Chondrocyte (in vitro differentiated cells): ENCODE data around the gene DTWD2. TPM values are rescaled to one million over a fixed set of nuclear protein-coding genes. Genes with fewer than 3 reads are reported as not detected.
"Not testable (repeated sequence)": the region's sequence is repeated elsewhere in the genome, so short reads cannot be mapped to it uniquely, and the experiment has no call there.

Experiments
- DNase-seq: peaks from one replicate; pipeline ENCODE4 v3.0.0; 2021; ENCODE audit warnings: mixed read lengths, low spot score
- H3K27ac Mint-ChIP-seq: one replicate; pipeline ENCODE4 v1.8.0; 2021; ENCODE audit warnings: mild to moderate bottlenecking, moderate library complexity, mixed read lengths; ENCODE audit not compliant: unreplicated experiment
- H3K27me3 Mint-ChIP-seq: 2 replicates; pipeline ENCODE4 v1.8.0; 2021; ENCODE audit warnings: low read depth, mixed read lengths
- H3K36me3 Mint-ChIP-seq: 2 replicates; pipeline ENCODE4 v1.8.0; 2021; ENCODE audit warnings: low read depth, mixed read lengths
- H3K4me1 Mint-ChIP-seq: 2 replicates; pipeline ENCODE4 v1.8.0; 2021; ENCODE audit warnings: low read depth, mild to moderate bottlenecking, mixed read lengths
- H3K4me3 Mint-ChIP-seq: one replicate; pipeline ENCODE4 v1.8.0; 2021; ENCODE audit warnings: mild to moderate bottlenecking, moderate library complexity, mixed read lengths; ENCODE audit not compliant: unreplicated experiment
- H3K9me3 Mint-ChIP-seq: 2 replicates; pipeline ENCODE4 v1.8.0; 2021; ENCODE audit warnings: low read depth, mixed read lengths
- CTCF ChIP-seq: fragments of 200-600 bp; sonication (generic); IDR thresholded peaks from 2 replicates; pipeline ENCODE4 v1.5.0; 2021; ENCODE audit warnings: antibody characterized with exemption, mild to moderate bottlenecking, moderate library complexity
- total RNA-seq: library from RNA; stranded (reverse); gene quantifications from 3 replicates; pipeline ENCODE4 v1.2.1, GENCODE V29; 2021

The DTWD2 gene
- total RNA-seq, 1 donor from 2014 or later, result 7.9 TPM

- TF ChIP-seq CTCF, result no peak
- H3K27ac Mint-ChIP-seq, result no peak overlapping the region
- H3K9me3 Mint-ChIP-seq, result no peaks in the 10 kb centered on the region
- H3K36me3 Mint-ChIP-seq, result peaks cover 3% of the 10 kb centered on the region
- peaks cover 11% of the 10 kb centered on the region for H3K4me1 Mint-ChIP-seq
- DNase-seq, result no peak
- no peak overlapping the region for H3K4me3 Mint-ChIP-seq
- H3K27me3 Mint-ChIP-seq, result no peaks in the 10 kb centered on the region
These were observed 64.9 kb downstream of the DTWD2 start for GRCh38 chr5:118923295-118924005.

- Mint-ChIP-seq H3K9me3 (no peaks in the 10 kb centered on the region), H3K27me3 (no peaks in the 10 kb centered on the region), H3K36me3 (peaks cover 3% of the 10 kb centered on the region), H3K27ac (no peak overlapping the region), H3K4me3 (no peak overlapping the region), H3K4me1 (peaks cover 11% of the 10 kb centered on the region)
- no peak for TF ChIP-seq CTCF
- no peak for DNase-seq
These were observed 66.5 kb downstream of the DTWD2 start for GRCh38 chr5:118921866-118922265.

GRCh38 chr5:118919016-118919415 lies 69.3 kb downstream of the DTWD2 start:
- no peak for TF ChIP-seq CTCF
- Mint-ChIP-seq H3K36me3 (no peaks in the 10 kb centered on the region), H3K27me3 (no peaks in the 10 kb centered on the region), H3K27ac (no peak overlapping the region), H3K4me1 (peaks cover 11% of the 10 kb centered on the region), H3K9me3 (no peaks in the 10 kb centered on the region), H3K4me3 (no peak overlapping the region)
- DNase-seq, result no peak

GRCh38 chr5:118918232-118918631 lies 70.1 kb downstream of the DTWD2 start:
- H3K36me3 Mint-ChIP-seq, result no peaks in the 10 kb centered on the region
- H3K4me3 Mint-ChIP-seq, result no peak overlapping the region
- H3K9me3 Mint-ChIP-seq, result no peaks in the 10 kb centered on the region
- no peaks in the 10 kb centered on the region for H3K27me3 Mint-ChIP-seq
- peaks cover 11% of the 10 kb centered on the region for H3K4me1 Mint-ChIP-seq
- TF ChIP-seq CTCF, result no peak
- DNase-seq, result no peak
- no peak overlapping the region for H3K27ac Mint-ChIP-seq

GRCh38 chr5:118907536-118907935 lies 80.8 kb downstream of the DTWD2 start:
- H3K27ac Mint-ChIP-seq, DNase-seq, H3K4me1 Mint-ChIP-seq, H3K4me3 Mint-ChIP-seq, H3K9me3 Mint-ChIP-seq, H3K36me3 Mint-ChIP-seq, H3K27me3 Mint-ChIP-seq: not testable (repeated sequence)

- Mint-ChIP-seq H3K27ac (no peak overlapping the region), H3K9me3 (no peaks in the 10 kb centered on the region), H3K4me3 (no peak overlapping the region), H3K27me3 (no peaks in the 10 kb centered on the region), H3K4me1 (no peaks in the 10 kb centered on the region), H3K36me3 (no peaks in the 10 kb centered on the region)
- no peak for TF ChIP-seq CTCF
- DNase-seq, result no peak
These were observed 81.4 kb downstream of the DTWD2 start for GRCh38 chr5:118906947-118907346.
